GM23248 (cell line): Measurements from ENCODE around the gene PLLP. TPM values are rescaled to one million over a fixed set of nuclear protein-coding genes. Genes with fewer than 3 reads are reported as not detected.

ENCODE experiments used
- DNase-seq: peaks from one replicate; pipeline ENCODE4 v3.0.0-alpha.2; 2015
- H2AFZ ChIP-seq: fragments of 200-600 bp; sonication (generic); 2 replicates; pipeline ENCODE4 v1.6.1; 2016; ENCODE audit warnings: antibody characterized with exemption
- H3F3A ChIP-seq: fragments of 200-600 bp; sonication (generic); 2 replicates; pipeline ENCODE4 v1.6.1; 2016; ENCODE audit warnings: mild to moderate bottlenecking, antibody characterized with exemption, mixed run types; ENCODE audit not compliant: insufficient read depth
- H3K27ac ChIP-seq: fragments of 200-600 bp; sonication (generic); 2 replicates; pipeline ENCODE4 v1.5.1; 2016; ENCODE audit warnings: mild to moderate bottlenecking
- H3K27me3 ChIP-seq: fragments of 200-600 bp; sonication (generic); replicated peaks from 2 replicates; pipeline ENCODE4 v1.6.1; 2016; ENCODE audit warnings: mild to moderate bottlenecking; ENCODE audit not compliant: insufficient read depth
- H3K36me3 ChIP-seq: fragments of 200-600 bp; sonication (generic); 2 replicates; pipeline ENCODE4 v1.6.1; 2016; ENCODE audit warnings: low read depth, mild to moderate bottlenecking
- H3K4me1 ChIP-seq: fragments of 200-600 bp; sonication (generic); 2 replicates; pipeline ENCODE4 v1.6.1; 2016; ENCODE audit warnings: mild to moderate bottlenecking; ENCODE audit not compliant: insufficient read depth
- H3K4me2 ChIP-seq: fragments of 200-600 bp; sonication (generic); one replicate; pipeline ENCODE4 v1.6.1; 2016; ENCODE audit warnings: mild to moderate bottlenecking; ENCODE audit not compliant: unreplicated experiment
- H3K4me3 ChIP-seq: fragments of 200-600 bp; sonication (generic); 2 replicates; pipeline ENCODE4 v1.5.1; 2016; ENCODE audit warnings: mild to moderate bottlenecking
- H3K79me2 ChIP-seq: fragments of 200-600 bp; sonication (generic); 2 replicates; pipeline ENCODE4 v1.6.1; 2016; ENCODE audit warnings: mild to moderate bottlenecking; ENCODE audit not compliant: insufficient read depth
- H3K9ac ChIP-seq: fragments of 200-600 bp; sonication (generic); 2 replicates; pipeline ENCODE4 v1.6.1; 2016; ENCODE audit warnings: mild to moderate bottlenecking
- H3K9me2 ChIP-seq: fragments of 200-600 bp; sonication (generic); 2 replicates; pipeline ENCODE4 v1.6.1; 2016; ENCODE audit warnings: mixed run types, mild to moderate bottlenecking, moderate library complexity; ENCODE audit not compliant: insufficient read depth
- H3K9me3 ChIP-seq: fragments of 200-600 bp; sonication (generic); one replicate; pipeline ENCODE4 v1.6.1; 2017; ENCODE audit warnings: low read depth
- H4K20me1 ChIP-seq: fragments of 200-600 bp; sonication (generic); 2 replicates; pipeline ENCODE4 v1.6.0; 2016; ENCODE audit not compliant: insufficient read depth
- EZH2 ChIP-seq: fragments of 200-600 bp; sonication (generic); IDR thresholded peaks from 2 replicates; pipeline ENCODE4 v1.6.1; 2018; ENCODE audit warnings: antibody characterized with exemption, mild to moderate bottlenecking; ENCODE audit not compliant: insufficient read depth, poor library complexity, severe bottlenecking
- EZH2phosphoT487 ChIP-seq: fragments of 200-600 bp; sonication (generic); IDR thresholded peaks from 2 replicates; pipeline ENCODE4 v1.6.1; 2018; ENCODE audit warnings: antibody characterized with exemption, moderate library complexity, mild to moderate bottlenecking, low read depth; ENCODE audit not compliant: insufficient read depth
- WGBS, 2 experiments: methylation state at CpG; one replicate each; pipeline ENCODE4 v1.1.6; 2015 to 2017; ENCODE audit warnings: low lambda C conversion rate in 2 of 2, low coverage in 1 of 2; ENCODE audit errors: missing lambda C conversion rate in 2 of 2; 5-methylcytosine and 5-hydroxymethylcytosine counted together
- in situ Hi-C: fragments of 300-500 bp; cut with MboI; formaldehyde crosslinking; loops from 2 replicates; pipeline ENCODE4 v1.15.0; 2020
- polyA plus RNA-seq: library from polyadenylated mRNA; unstranded; fragments of >200 nt; fragmentation: Nextera tagmentation; extraction: Ambion mirVana; gene quantifications from 2 replicates; pipeline ENCODE4 v1.2.1, GENCODE V29; 2016
- total RNA-seq: library from RNA; depleted of rRNA; stranded (reverse); fragments of >200 nt; shearing (Covaris generic); gene quantifications from 2 replicates; pipeline ENCODE4 v1.2.3, GENCODE V29; 2014

Gene PLLP
- total and polyA plus RNA-seq, 2 experiments from 2014 or later = 0.44 TPM; not detected in 1

- no peaks in the 10 kb centered on the region for H3K9me3 ChIP-seq
- H3K9me2 ChIP-seq = no peaks in the 10 kb centered on the region
- 11 to 14% methylated on average over 4 of the region's 4 CpGs for WGBS, 2 experiments
- no peak overlapping the region for H3K4me2 ChIP-seq
- H3K36me3 ChIP-seq = no peaks in the 10 kb centered on the region
- no peaks in the 10 kb centered on the region for H3F3A ChIP-seq
- no peak overlapping the region for H3K4me3 ChIP-seq
- no peak overlapping the region for H3K27ac ChIP-seq
- in situ Hi-C loops = no loop called here
- no peak for TF ChIP-seq EZH2phosphoT487
- H4K20me1 ChIP-seq = no peaks in the 10 kb centered on the region
- H2AFZ ChIP-seq = no peak overlapping the region
- no peak overlapping the region for H3K9ac ChIP-seq
- H3K79me2 ChIP-seq = no peaks in the 10 kb centered on the region
- H3K4me1 ChIP-seq = no peaks in the 10 kb centered on the region
- no peak for DNase-seq
- H3K27me3 ChIP-seq = peaks cover 12% of the 10 kb centered on the region; the same call in 1 of the 2 replicates
Observed at GRCh38 chr16:57310801-57311200, 26.3 kb upstream of the PLLP start.

GRCh38 chr16:57308041-57308440, 23.6 kb upstream of the PLLP start:
- H3K36me3 ChIP-seq = no peaks in the 10 kb centered on the region
- no peak overlapping the region for H3K9ac ChIP-seq
- H3F3A ChIP-seq = no peaks in the 10 kb centered on the region
- no peaks in the 10 kb centered on the region for H3K9me2 ChIP-seq
- H3K9me3 ChIP-seq = no peaks in the 10 kb centered on the region
- no peaks in the 10 kb centered on the region for H4K20me1 ChIP-seq
- H3K79me2 ChIP-seq = no peaks in the 10 kb centered on the region
- H3K27ac ChIP-seq = no peak overlapping the region
- no peak for DNase-seq
- H3K4me2 ChIP-seq = no peak overlapping the region
- H3K4me3 ChIP-seq = no peak overlapping the region
- peaks cover 12% of the 10 kb centered on the region; the same call in 1 of the 2 replicates for H3K27me3 ChIP-seq
- H2AFZ ChIP-seq = no peak overlapping the region
- TF ChIP-seq EZH2 (no peak), EZH2phosphoT487 (no peak)
- H3K4me1 ChIP-seq = no peaks in the 10 kb centered on the region
- in situ Hi-C loops = loop anchor here (10.0 kb wide), 1 partner anchor 207 kb away; no protein-coding TSS in a partner anchor
- 37 to 39% methylated on average over 5 of the region's 5 CpGs for WGBS, 2 experiments

GRCh38 chr16:57307365-57307764, 22.9 kb upstream of the PLLP start:
- H4K20me1 ChIP-seq = no peaks in the 10 kb centered on the region
- H3K9me2 ChIP-seq = no peaks in the 10 kb centered on the region
- H3K4me1 ChIP-seq = no peaks in the 10 kb centered on the region
- no peaks in the 10 kb centered on the region for H3F3A ChIP-seq
- H3K4me2 ChIP-seq = no peak overlapping the region
- H3K36me3 ChIP-seq = no peaks in the 10 kb centered on the region
- H3K9me3 ChIP-seq = no peaks in the 10 kb centered on the region
- H2AFZ ChIP-seq = no peak overlapping the region
- 33 to 37% methylated on average over 4 to 5 of the region's 5 CpGs for WGBS, 2 experiments
- H3K9ac ChIP-seq = no peak overlapping the region
- in situ Hi-C loops = loop anchor here (10.0 kb wide), 1 partner anchor 207 kb away; no protein-coding TSS in a partner anchor
- no peak overlapping the region for H3K27ac ChIP-seq
- H3K4me3 ChIP-seq = no peak overlapping the region
- no peak for DNase-seq
- TF ChIP-seq EZH2phosphoT487 = no peak
- no peak for TF ChIP-seq EZH2
- H3K27me3 ChIP-seq = peaks cover 12% of the 10 kb centered on the region; the same call in 1 of the 2 replicates
- H3K79me2 ChIP-seq = no peaks in the 10 kb centered on the region

- no peak overlapping the region for H3K9ac ChIP-seq
- no peaks in the 10 kb centered on the region for H4K20me1 ChIP-seq
- H3K4me3 ChIP-seq = no peak overlapping the region
- H3K27me3 ChIP-seq = peaks cover 12% of the 10 kb centered on the region; the same call in 1 of the 2 replicates
- no peaks in the 10 kb centered on the region for H3K79me2 ChIP-seq
- in situ Hi-C loops = loop anchor here (10.0 kb wide), 1 partner anchor 208 kb away; no protein-coding TSS in a partner anchor
- H3K4me1 ChIP-seq = no peaks in the 10 kb centered on the region
- H3K4me2 ChIP-seq = no peak overlapping the region
- no peak overlapping the region for H3K27ac ChIP-seq
- H3K9me2 ChIP-seq = no peaks in the 10 kb centered on the region
- no peaks in the 10 kb centered on the region for H3K9me3 ChIP-seq
- TF ChIP-seq EZH2phosphoT487 = no peak
- TF ChIP-seq EZH2 = no peak
- no peak for DNase-seq
- no peak overlapping the region for H2AFZ ChIP-seq
- 72% methylated on average over 14 of the region's 14 CpGs for WGBS, 2 experiments
- no peaks in the 10 kb centered on the region for H3K36me3 ChIP-seq
- H3F3A ChIP-seq = 0 out of 2 replicates have a peak, but pooled peaks cover 2% of the 10 kb centered on the region
Observed at GRCh38 chr16:57306676-57307341, 22.3 kb upstream of the PLLP start.
